DMS 273 treated with DMSO at 0.1 percent for 48 hours (cell line): ENCODE results near the gene MAP7D3.
"Not testable (repeated sequence)": the region's sequence is repeated elsewhere in the genome, so short reads cannot be mapped to it uniquely, and the experiment has no call there.

Experiments used
- DNase-seq: peaks from one replicate; lab custom pipeline; 2025; lab: John Stamatoyannopoulos, UW

The MAP7D3 gene

GRCh38 chrX:136250191-136251040, 784 bp downstream of the MAP7D3 start:
- no peak for DNase-seq

DNA sequence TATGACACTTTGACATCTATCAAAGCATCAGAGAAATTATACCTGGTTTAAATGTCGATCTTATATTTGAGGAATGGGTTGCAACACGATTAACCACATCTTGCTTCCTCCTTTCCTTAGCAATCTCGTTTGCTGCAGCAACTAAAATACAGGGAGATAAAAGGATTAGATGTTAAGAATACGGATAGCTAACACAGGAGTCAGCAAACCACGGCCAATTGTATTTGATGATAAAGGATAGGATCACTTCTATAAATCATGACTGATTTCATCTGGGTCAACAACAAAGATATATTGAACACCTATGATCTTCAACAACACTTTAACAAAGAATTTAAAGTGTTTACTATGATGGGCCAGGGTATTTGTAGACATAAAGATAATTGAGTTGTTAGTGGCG, 5.0 kb downstream of the MAP7D3 start:
- DNase-seq, result no peak

- not testable (repeated sequence) for DNase-seq
These were observed 13.4 kb downstream of the MAP7D3 start for GRCh38 chrX:136237849-136238248.

DNA sequence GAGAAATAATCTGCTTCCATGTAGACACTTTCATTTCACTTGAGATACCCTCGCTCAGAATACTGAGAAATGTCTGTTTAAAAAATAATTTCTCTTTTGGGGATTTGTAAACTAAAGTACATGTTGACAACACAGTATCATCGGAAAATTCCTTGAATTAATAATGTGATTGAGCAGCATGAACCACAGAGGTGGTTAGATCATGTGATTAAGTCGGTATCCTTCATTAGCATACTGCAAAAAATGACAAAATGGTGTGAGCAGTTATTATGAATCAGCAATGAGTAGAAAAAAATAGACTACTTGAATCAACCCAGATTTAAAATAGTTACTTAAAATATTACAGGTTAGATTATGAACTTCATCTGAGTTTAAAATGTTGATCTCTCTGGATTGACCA, 14.1 kb downstream of the MAP7D3 start:
- DNase-seq, result no peak

DNA sequence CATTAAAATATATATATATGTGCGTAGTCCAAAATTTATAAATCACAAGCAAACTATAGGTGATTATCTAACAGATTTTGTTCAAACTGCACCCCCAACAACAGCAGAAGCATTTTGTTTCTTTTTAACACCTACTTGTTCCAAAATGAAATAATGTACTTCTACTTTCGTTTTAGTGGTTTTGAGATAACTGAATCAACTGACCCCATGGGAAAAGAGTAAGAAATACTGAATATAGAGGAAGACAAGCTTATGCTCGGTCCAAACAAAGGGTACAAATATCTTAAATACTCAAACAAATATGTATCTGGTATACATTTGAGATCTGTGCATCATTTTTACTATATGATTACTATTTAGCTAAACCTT, 22.4 kb downstream of the MAP7D3 start:
- no peak for DNase-seq

DNA sequence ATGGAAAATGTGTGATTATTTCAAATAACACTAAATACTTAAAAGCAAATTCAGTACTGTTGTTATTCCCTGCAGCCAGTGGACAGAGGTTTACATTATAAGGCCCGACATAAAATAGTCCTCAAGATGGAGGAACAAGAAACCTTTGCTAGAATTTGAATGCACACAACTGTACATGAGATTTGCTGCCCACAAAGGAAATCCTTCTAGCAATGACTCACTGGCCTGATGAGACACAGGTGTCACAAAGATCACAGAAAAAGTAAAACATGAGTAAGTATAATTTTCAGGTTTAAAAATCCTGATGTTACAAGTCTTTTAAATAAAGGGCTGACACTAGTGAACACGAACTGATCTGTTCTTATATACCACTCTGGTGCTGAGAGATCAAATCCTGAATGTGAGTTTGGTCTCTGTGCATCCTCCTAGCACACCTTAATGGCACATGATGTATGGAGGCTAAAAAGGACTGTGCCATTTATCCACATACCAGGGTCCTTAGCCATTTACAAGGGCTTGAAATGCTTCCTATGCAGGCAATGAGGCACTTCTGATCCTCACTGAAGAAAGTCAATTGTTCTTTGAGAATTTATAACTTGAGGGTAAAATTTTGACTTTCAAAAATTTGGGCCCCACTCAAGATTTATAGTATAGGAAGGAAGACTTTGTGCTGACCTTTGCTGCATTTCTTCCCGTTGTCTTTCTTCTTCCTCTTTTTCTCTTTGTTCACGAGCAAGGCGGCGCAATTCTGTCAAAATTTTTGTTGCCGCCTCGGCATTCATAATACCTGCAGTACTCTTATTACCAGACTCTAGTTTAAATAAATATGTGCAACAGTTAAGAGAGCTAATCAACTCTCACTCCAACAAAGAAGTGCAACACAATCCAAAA, 23.0 kb downstream of the MAP7D3 start:
- DNase-seq, result no peak

GRCh38 chrX:136227074-136227473, 24.1 kb downstream of the MAP7D3 start:
- DNase-seq, result no peak

GRCh38 chrX:136221851-136222513, 29.2 kb downstream of the MAP7D3 start:
- DNase-seq, result no peak

DNA sequence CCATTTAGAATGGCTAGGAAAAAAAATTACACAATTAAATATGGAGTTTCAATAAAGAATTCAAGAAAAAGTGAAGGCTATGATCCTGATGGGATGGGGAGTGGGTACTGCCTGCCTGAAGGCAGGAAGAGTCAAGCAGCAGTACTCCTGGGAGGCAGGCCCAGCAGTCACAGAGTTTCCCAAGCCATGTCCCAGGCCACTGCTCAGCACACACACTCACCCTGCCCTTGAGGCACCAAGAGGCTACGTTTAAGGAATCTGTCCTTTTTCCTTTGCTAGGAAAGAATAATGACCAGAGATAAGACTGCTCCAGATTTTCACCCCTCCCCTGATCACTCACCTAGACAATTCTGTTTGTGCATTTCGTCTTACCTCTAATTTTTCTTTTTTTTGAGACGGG, 30.2 kb downstream of the MAP7D3 start:
- DNase-seq, result no peak

DNA sequence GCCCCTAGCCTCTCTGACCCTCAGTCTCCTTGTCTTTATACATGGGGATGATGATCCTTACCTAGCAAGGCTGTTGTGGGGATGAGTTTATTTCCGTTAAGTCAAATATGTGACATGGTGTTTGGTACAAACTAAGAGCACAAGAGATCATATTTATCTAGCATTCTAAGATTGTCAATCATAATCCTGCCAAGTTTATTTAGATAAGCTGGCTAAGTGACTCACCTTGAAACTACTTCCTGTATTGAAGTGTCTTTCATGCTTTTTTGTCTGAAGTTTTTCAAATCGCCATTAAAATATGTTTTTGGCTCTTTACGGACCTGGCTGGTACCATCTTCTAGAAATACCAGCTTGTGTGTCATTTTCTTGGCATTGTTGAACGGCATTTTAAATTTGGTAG, 30.7 kb downstream of the MAP7D3 start:
- no peak for DNase-seq

- DNase-seq, result no peak
These were observed 31.3 kb downstream of the MAP7D3 start for GRCh38 chrX:136219893-136220292.

- DNase-seq, result no peak
These were observed 35.6 kb downstream of the MAP7D3 start for GRCh38 chrX:136215559-136215958.

GRCh38 chrX:136214551-136214950, 36.6 kb downstream of the MAP7D3 start:
- no peak for DNase-seq

- DNase-seq, result no peak
These were observed 38.6 kb downstream of the MAP7D3 start for GRCh38 chrX:136212557-136213111.

GRCh38 chrX:136211766-136212556, 39.2 kb downstream of the MAP7D3 start:
- no peak for DNase-seq

DNA sequence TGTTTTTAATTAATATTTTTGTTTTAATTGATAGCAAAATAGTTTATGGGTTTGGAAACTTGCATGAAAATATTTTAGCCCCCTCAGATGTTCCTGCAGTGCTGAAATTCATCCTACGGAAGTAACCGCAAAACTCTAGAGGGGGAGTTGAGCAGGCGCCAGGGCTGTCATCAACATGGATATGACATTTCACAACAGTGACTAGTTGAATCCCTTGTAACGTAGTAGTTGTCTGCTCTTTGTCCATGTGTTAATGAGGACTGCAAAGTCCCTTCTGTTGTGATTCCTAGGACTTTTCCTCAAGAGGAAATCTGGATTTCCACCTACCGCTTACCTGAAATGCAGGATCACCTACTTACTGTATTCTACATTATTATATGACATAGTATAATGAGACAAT, 40.4 kb downstream of the MAP7D3 start:
- DNase-seq, result no peak

DNA sequence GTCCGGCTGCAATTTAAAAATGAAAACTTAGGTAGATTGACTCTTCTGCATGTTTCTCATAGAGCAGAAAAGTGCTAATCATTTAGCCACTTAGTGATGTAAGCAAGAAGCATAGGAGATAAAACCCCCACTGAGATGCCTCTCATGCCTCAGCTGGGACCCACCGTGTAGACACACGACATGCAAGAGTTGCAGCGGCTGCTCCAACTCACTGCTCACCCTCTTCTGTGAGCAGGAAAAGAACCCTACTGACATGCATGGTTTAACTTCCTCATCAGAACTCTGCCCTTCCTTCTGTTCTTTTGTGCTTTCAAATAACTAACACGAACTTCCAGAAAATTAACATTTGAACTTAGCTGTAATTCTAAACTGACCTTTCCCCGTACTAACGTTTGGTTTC, 41.0 kb downstream of the MAP7D3 start:
- no peak for DNase-seq

GRCh38 chrX:136209751-136210150, 41.4 kb downstream of the MAP7D3 start:
- DNase-seq, result no peak

GRCh38 chrX:136209016-136209738, 42.0 kb downstream of the MAP7D3 start:
- DNase-seq, result no peak

DNA sequence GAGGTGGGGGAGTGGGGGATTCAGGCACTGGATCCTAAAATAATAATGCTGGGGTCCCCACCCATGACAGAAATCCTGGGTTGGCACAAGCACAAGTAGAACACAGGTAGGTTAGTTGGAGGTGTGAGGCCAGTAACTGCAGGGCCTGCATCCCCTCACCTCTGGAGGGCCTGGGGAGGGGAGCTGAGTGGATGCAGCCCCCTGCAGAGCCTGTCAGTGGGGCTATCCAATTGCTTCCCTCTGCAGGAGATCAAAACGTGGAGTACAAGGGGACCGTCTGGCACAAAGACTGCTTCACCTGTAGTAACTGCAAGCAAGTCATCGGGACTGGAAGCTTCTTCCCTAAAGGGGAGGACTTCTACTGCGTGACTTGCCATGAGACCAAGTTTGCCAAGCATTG, 43.7 kb downstream of the MAP7D3 start:
- no peak for DNase-seq

GRCh38 chrX:136206916-136207315, 44.3 kb downstream of the MAP7D3 start:
- no peak for DNase-seq
